ENCODE measurements around the gene WWOX. TPM values are rescaled to one million over a fixed set of nuclear protein-coding genes. Genes with fewer than 3 reads are reported as not detected.

The WWOX gene
- total RNA-seq, 1 experiment from 2014 or later: 79.9 TPM

GRCh38 chr16:78117391-78117790 is 17.9 kb downstream of the WWOX start:
- Histone ChIP-seq H3K36me3 (ENCODE audit: insufficient read depth, low read length, poor library complexity, severe bottlenecking) (peaks cover 45% of the 10 kb centered on the region), H3K4me1 (ENCODE audit: insufficient read depth, low read length, poor library complexity, severe bottlenecking) (peaks cover 15% of the 10 kb centered on the region), H3K27ac (ENCODE audit: low read depth, low read length, poor library complexity, severe bottlenecking) (no peak overlapping the region), H3K4me3 (ENCODE audit: low read depth, low read length, poor library complexity, severe bottlenecking) (no peak overlapping the region), H3K9me3 (ENCODE audit: low read depth, low read length, poor library complexity, severe bottlenecking) (no peaks in the 10 kb centered on the region), H3K27me3 (replicated peaks; ENCODE audit: insufficient read depth, low read depth, low read length, poor library complexity) (no peaks in the 10 kb centered on the region)
- ChIA-PET CTCF (no interaction called here), POLR2A (ENCODE audit: low non-redundant PET) (no interaction called here)
- BruUV-seq (replicated peaks): no TSS peak
- intact Hi-C loops (cut with micrococcal nuclease; ENCODE audit: unreplicated experiment): no loop called here
- no peak for DNase-seq (ENCODE audit: low spot score)
- TF ChIP-seq CTCF (conservative IDR thresholded peaks at IDR 0.05; ENCODE audit: low read depth, low read length) (no peak), EZH2 (IDR thresholded peaks at IDR 0.05; ENCODE audit: borderline replicate concordance, low read depth, low read length, poor library complexity, severe bottlenecking) (no peak)

GRCh38 chr16:78118469-78119025 is 19.1 kb downstream of the WWOX start:
- CTCF ChIA-PET: interaction anchor here (0.6 kb wide), 1 partner anchor 26 kb away, joined by 9 read pairs; no protein-coding TSS in a partner anchor
- Histone ChIP-seq H3K36me3 (ENCODE audit: insufficient read depth, low read length, poor library complexity, severe bottlenecking) (peaks cover 41% of the 10 kb centered on the region), H3K9me3 (ENCODE audit: low read depth, low read length, poor library complexity, severe bottlenecking) (no peaks in the 10 kb centered on the region), H3K4me3 (ENCODE audit: low read depth, low read length, poor library complexity, severe bottlenecking) (no peak overlapping the region), H3K4me1 (ENCODE audit: insufficient read depth, low read length, poor library complexity, severe bottlenecking) (peaks cover 20% of the 10 kb centered on the region), H3K27me3 (replicated peaks; ENCODE audit: insufficient read depth, low read depth, low read length, poor library complexity) (no peaks in the 10 kb centered on the region), H3K27ac (ENCODE audit: low read depth, low read length, poor library complexity, severe bottlenecking) (no peak overlapping the region)
- POLR2A ChIA-PET (ENCODE audit: low non-redundant PET): no interaction called here
- intact Hi-C loops (cut with micrococcal nuclease; ENCODE audit: unreplicated experiment): no loop called here
- TF ChIP-seq EZH2 (IDR thresholded peaks at IDR 0.05; ENCODE audit: borderline replicate concordance, low read depth, low read length, poor library complexity, severe bottlenecking): no peak
- no peak for TF ChIP-seq CTCF (conservative IDR thresholded peaks at IDR 0.05; ENCODE audit: low read depth, low read length)
- no peak for DNase-seq (ENCODE audit: low spot score)
- no TSS peak for BruUV-seq (replicated peaks)

- Histone ChIP-seq H3K27ac (ENCODE audit: low read depth, low read length, poor library complexity, severe bottlenecking) (no peak overlapping the region), H3K36me3 (ENCODE audit: insufficient read depth, low read length, poor library complexity, severe bottlenecking) (peaks cover 15% of the 10 kb centered on the region), H3K9me3 (ENCODE audit: low read depth, low read length, poor library complexity, severe bottlenecking) (no peaks in the 10 kb centered on the region), H3K4me3 (ENCODE audit: low read depth, low read length, poor library complexity, severe bottlenecking) (no peak overlapping the region), H3K4me1 (ENCODE audit: insufficient read depth, low read length, poor library complexity, severe bottlenecking) (peaks cover 20% of the 10 kb centered on the region), H3K27me3 (replicated peaks; ENCODE audit: insufficient read depth, low read depth, low read length, poor library complexity) (no peaks in the 10 kb centered on the region)
- ChIA-PET CTCF (interaction anchor here (0.6 kb wide), 1 partner anchor 318 kb away, joined by 3 read pairs; no protein-coding TSS in a partner anchor), POLR2A (ENCODE audit: low non-redundant PET) (no interaction called here)
- no TSS peak for BruUV-seq (replicated peaks)
- TF ChIP-seq CTCF (conservative IDR thresholded peaks at IDR 0.05; ENCODE audit: low read depth, low read length) (peak; percentile 54), EZH2 (IDR thresholded peaks at IDR 0.05; ENCODE audit: borderline replicate concordance, low read depth, low read length, poor library complexity, severe bottlenecking) (no peak)
- DNase-seq (ENCODE audit: low spot score): peak; percentile 81
- intact Hi-C loops (cut with micrococcal nuclease; ENCODE audit: unreplicated experiment): loop anchor here (1.0 to 10.0 kb wide), 3 partner anchors 112 to 1480 kb away; no protein-coding TSS in a partner anchor
These were observed 23.4 kb downstream of the WWOX start for GRCh38 chr16:78122774-78123315.

All from A673 (cell line).